ENCODE data around the gene HCN2. TPM values are rescaled to one million over a fixed set of nuclear protein-coding genes. Genes with fewer than 3 reads are reported as not detected.

HCN2 gene
- total RNA-seq, 2 experiments from 2014 or later = 0.06 to 1.0 TPM

GRCh38 chr19:594265-594870, 4.7 kb downstream of the HCN2 start:
- no peaks in the 10 kb centered on the region for H3K4me1 ChIP-seq (ENCODE audit: insufficient read depth, low read length, poor library complexity, severe bottlenecking)
- no peaks in the 10 kb centered on the region for H3K79me2 ChIP-seq (ENCODE audit: insufficient read depth, low read depth, low read length)
- H4K20me1 ChIP-seq (ENCODE audit: insufficient read depth, low read length) = no peaks in the 10 kb centered on the region
- DNase-seq (ENCODE audit: low spot score) = no peak
- H3K36me3 ChIP-seq (ENCODE audit: insufficient read depth, low read length) = no peaks in the 10 kb centered on the region
- H3K9me2 ChIP-seq (ENCODE audit: insufficient read depth, low read length) = no peaks in the 10 kb centered on the region
- intact Hi-C loops (cut with micrococcal nuclease; ENCODE audit: unreplicated experiment) = no loop called here
- H3K4me2 ChIP-seq (ENCODE audit: low read length) = no peak overlapping the region
- H3K9me3 ChIP-seq (ENCODE audit: low read length) = no peaks in the 10 kb centered on the region
- BruUV-seq (replicated peaks) = no TSS peak
- H3K27ac ChIP-seq (ENCODE audit: low read depth, low read length, poor library complexity, severe bottlenecking) = no peak overlapping the region
- TF ChIP-seq CTCF (conservative IDR thresholded peaks at IDR 0.05; ENCODE audit: low read length) = no peak
- TF ChIP-seq EZH2phosphoT487 (IDR thresholded peaks at IDR 0.05; ENCODE audit: borderline replicate concordance, low read depth, low read length) = no peak
- CTCF ChIA-PET (ENCODE audit: unreplicated experiment) = no interaction called here
- H3K4me3 ChIP-seq (ENCODE audit: low read depth, low read length, poor library complexity, severe bottlenecking) = no peak overlapping the region
- POLR2A ChIA-PET = no interaction called here
- H2AFZ ChIP-seq (ENCODE audit: low read length) = no peak overlapping the region

- no TSS peak for BruUV-seq (replicated peaks)
- DNase-seq (ENCODE audit: low spot score) = no peak
- Histone ChIP-seq H3K9me2 (ENCODE audit: insufficient read depth, low read length) (no peaks in the 10 kb centered on the region), H3K4me2 (ENCODE audit: low read length) (no peak overlapping the region), H2AFZ (ENCODE audit: low read length) (no peak overlapping the region), H3K4me3 (ENCODE audit: low read depth, low read length, poor library complexity, severe bottlenecking) (no peak overlapping the region), H3K79me2 (ENCODE audit: insufficient read depth, low read depth, low read length) (no peaks in the 10 kb centered on the region), H3K4me1 (ENCODE audit: insufficient read depth, low read length, poor library complexity, severe bottlenecking) (no peaks in the 10 kb centered on the region), H3K27ac (ENCODE audit: low read depth, low read length, poor library complexity, severe bottlenecking) (no peak overlapping the region), H3K9me3 (ENCODE audit: low read length) (no peaks in the 10 kb centered on the region), H4K20me1 (ENCODE audit: insufficient read depth, low read length) (no peaks in the 10 kb centered on the region), H3K36me3 (ENCODE audit: insufficient read depth, low read length) (no peaks in the 10 kb centered on the region)
- ChIA-PET POLR2A (no interaction called here), CTCF (ENCODE audit: unreplicated experiment) (no interaction called here)
- TF ChIP-seq EZH2phosphoT487 (IDR thresholded peaks at IDR 0.05; ENCODE audit: borderline replicate concordance, low read depth, low read length) (no peak), CTCF (conservative IDR thresholded peaks at IDR 0.05; ENCODE audit: low read length) (no peak)
- intact Hi-C loops (cut with micrococcal nuclease; ENCODE audit: unreplicated experiment) = no loop called here
Observed at GRCh38 chr19:595326-596262, 5.9 kb downstream of the HCN2 start.

DNA sequence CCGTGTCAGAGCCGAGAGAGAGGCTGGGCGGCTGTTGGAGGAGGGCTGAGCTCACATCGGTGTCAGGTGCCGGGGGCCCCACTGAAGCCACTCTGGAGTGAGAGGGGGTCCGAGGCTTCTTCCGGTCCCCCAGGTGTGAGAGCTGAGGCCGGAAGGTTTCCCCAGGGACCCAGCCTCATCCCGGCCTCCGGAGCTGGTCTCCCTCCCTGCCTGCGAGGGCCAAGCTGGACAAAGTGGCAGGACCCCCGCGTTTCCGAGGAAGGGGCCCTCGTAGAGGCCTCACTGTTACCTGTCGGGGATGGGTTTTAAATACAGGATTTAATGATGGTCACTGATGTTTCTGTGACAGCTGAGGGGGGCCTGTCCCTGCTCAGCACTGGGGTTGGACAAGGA, 6.6 kb downstream of the HCN2 start:
- intact Hi-C loops (cut with micrococcal nuclease; ENCODE audit: unreplicated experiment) = no loop called here
- H3K4me1 ChIP-seq (ENCODE audit: insufficient read depth, low read length, poor library complexity, severe bottlenecking) = no peaks in the 10 kb centered on the region
- H3K9me2 ChIP-seq (ENCODE audit: insufficient read depth, low read length) = no peaks in the 10 kb centered on the region
- no peak overlapping the region for H3K4me2 ChIP-seq (ENCODE audit: low read length)
- no TSS peak for BruUV-seq (replicated peaks)
- no peak overlapping the region for H2AFZ ChIP-seq (ENCODE audit: low read length)
- DNase-seq (ENCODE audit: low spot score) = no peak
- H4K20me1 ChIP-seq (ENCODE audit: insufficient read depth, low read length) = no peaks in the 10 kb centered on the region
- no peaks in the 10 kb centered on the region for H3K36me3 ChIP-seq (ENCODE audit: insufficient read depth, low read length)
- ChIA-PET CTCF (ENCODE audit: unreplicated experiment) (no interaction called here), POLR2A (no interaction called here)
- no peaks in the 10 kb centered on the region for H3K79me2 ChIP-seq (ENCODE audit: insufficient read depth, low read depth, low read length)
- H3K9me3 ChIP-seq (ENCODE audit: low read length) = no peaks in the 10 kb centered on the region
- TF ChIP-seq CTCF (conservative IDR thresholded peaks at IDR 0.05; ENCODE audit: low read length) (no peak), EZH2phosphoT487 (IDR thresholded peaks at IDR 0.05; ENCODE audit: borderline replicate concordance, low read depth, low read length) (no peak)
- no peak overlapping the region for H3K4me3 ChIP-seq (ENCODE audit: low read depth, low read length, poor library complexity, severe bottlenecking)
- no peak overlapping the region for H3K27ac ChIP-seq (ENCODE audit: low read depth, low read length, poor library complexity, severe bottlenecking)

Measured in OCI-LY7 (cell line).